IPS-15b (cell line): ENCODE measurements around the gene DNAH7.
"Not testable (repeated sequence)": the region's sequence is repeated elsewhere in the genome, so short reads cannot be mapped to it uniquely, and the experiment has no call there.

Experiments
- H3K27me3 ChIP-seq: one replicate; pipeline ENCODE4 v1.6.1; 2013; ENCODE audit warnings: low read length; ENCODE audit not compliant: control insufficient read depth, insufficient read depth
- H3K36me3 ChIP-seq: one replicate; pipeline ENCODE4 v1.6.1; 2013; ENCODE audit warnings: low read length; ENCODE audit not compliant: control insufficient read depth, insufficient read depth
- H3K4me1 ChIP-seq: one replicate; pipeline ENCODE4 v1.6.1; 2013; ENCODE audit warnings: mild to moderate bottlenecking, low read length; ENCODE audit not compliant: control insufficient read depth, insufficient read depth
- H3K4me3 ChIP-seq: one replicate; pipeline ENCODE4 v1.5.1; 2013; ENCODE audit warnings: low read depth, low read length
- H3K9ac ChIP-seq: one replicate; pipeline ENCODE4 v1.6.1; 2013; ENCODE audit warnings: low read depth, mild to moderate bottlenecking, low read length
- H3K9me3 ChIP-seq: one replicate; pipeline ENCODE4 v1.6.1; 2013; ENCODE audit warnings: mild to moderate bottlenecking, low read length; ENCODE audit not compliant: control insufficient read depth, insufficient read depth

The DNAH7 gene

GRCh38 chr2:195697681-195698220 lies 370.9 kb downstream of the DNAH7 start:
- H3K4me1 ChIP-seq, result peaks cover 6% of the 10 kb centered on the region
- no peaks in the 10 kb centered on the region for H3K36me3 ChIP-seq
- no peak overlapping the region for H3K4me3 ChIP-seq
- H3K9me3 ChIP-seq, result no peaks in the 10 kb centered on the region
- H3K27me3 ChIP-seq, result no peaks in the 10 kb centered on the region
- no peak overlapping the region for H3K9ac ChIP-seq

GRCh38 chr2:195696012-195696411 lies 372.6 kb downstream of the DNAH7 start:
- no peak overlapping the region for H3K9ac ChIP-seq
- H3K27me3 ChIP-seq, result no peaks in the 10 kb centered on the region
- no peak overlapping the region for H3K4me3 ChIP-seq
- no peaks in the 10 kb centered on the region for H3K9me3 ChIP-seq
- H3K36me3 ChIP-seq, result no peaks in the 10 kb centered on the region
- H3K4me1 ChIP-seq, result peaks cover 6% of the 10 kb centered on the region

DNA sequence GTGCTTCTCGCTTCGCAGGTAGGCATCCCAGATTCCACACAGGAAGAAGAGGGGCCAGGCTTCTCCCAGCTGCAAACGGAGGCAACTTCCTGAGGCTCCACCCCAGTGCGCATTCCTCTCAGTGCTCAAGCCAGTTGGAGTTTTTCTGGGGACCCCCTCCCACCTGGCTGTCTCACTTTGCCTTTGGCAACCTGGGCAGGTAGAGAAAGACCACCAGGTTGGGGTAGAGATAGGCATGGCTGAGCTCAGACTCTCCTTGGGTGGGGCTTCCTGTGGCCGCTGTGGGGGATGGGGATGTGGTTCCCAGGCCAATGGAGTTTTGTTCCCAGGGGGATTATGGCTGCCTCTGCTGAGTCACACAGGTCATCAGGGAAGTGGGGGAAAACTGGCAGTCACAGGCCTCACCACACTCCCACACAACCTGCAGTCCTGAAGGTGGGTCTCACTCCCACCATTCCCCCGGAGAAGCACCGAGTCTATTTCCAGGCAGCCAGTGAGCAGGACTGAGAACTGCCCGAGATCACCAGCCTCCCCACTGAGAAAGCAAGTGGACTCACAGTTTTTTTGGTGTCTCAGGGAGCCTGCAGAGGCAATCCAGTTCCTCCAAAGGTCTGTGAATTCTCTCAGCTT lies 373.5 kb downstream of the DNAH7 start:
- no peaks in the 10 kb centered on the region for H3K27me3 ChIP-seq
- H3K9me3 ChIP-seq, result no peaks in the 10 kb centered on the region
- H3K36me3 ChIP-seq, result no peaks in the 10 kb centered on the region
- peak overlapping the region; percentile 33 for H3K4me3 ChIP-seq
- H3K4me1 ChIP-seq, result peaks cover 6% of the 10 kb centered on the region
- H3K9ac ChIP-seq, result peak overlapping the region; percentile 20

DNA sequence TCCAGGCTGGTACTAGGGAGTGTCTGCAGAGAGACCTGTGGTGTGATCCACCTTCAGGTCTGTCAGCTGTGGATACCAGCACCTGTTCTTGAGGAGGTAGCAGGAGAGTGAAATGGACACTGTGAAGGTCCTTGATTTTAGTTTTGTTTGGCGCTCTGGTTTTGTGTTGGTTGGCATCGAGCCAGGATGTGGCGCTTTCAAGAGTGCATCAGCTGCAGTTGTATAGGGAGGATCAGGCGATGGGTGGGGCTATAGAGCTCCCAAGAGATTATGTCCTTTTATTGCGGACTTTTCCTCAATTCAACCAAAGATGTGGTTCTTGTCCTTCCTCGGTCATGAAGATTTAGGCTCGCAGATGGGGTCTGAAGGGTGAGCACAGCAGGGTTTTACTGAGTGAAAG lies 374.1 kb downstream of the DNAH7 start:
- H3K9me3 ChIP-seq, result no peaks in the 10 kb centered on the region
- peak overlapping the region; percentile 33 for H3K4me3 ChIP-seq

GRCh38 chr2:195692531-195692930 lies 376.1 kb downstream of the DNAH7 start:
- not testable (repeated sequence) for H3K9ac ChIP-seq, H3K4me3 ChIP-seq, H3K27me3 ChIP-seq, H3K9me3 ChIP-seq, H3K36me3 ChIP-seq, H3K4me1 ChIP-seq

More for the DNA sequence above, 374.1 kb downstream of the DNAH7 start:
- H3K4me1 ChIP-seq, result peaks cover 6% of the 10 kb centered on the region
- peak overlapping the region; percentile 20 for H3K9ac ChIP-seq
- no peaks in the 10 kb centered on the region for H3K27me3 ChIP-seq
- H3K36me3 ChIP-seq, result no peaks in the 10 kb centered on the region
